ENCODE data around the gene PACS1.

- TF ChIP-seq FOXJ3 (CRISPR knock-in tag; IDR thresholded peaks at IDR 0.05) (no peak), CTCF (IDR thresholded peaks at IDR 0.05) (no peak), CHD2 (IDR thresholded peaks at IDR 0.05; ENCODE audit: low read length, partially characterized antibody) (no peak)
Measured at GRCh38 chr11:66286699-66287098, 216.6 kb downstream of the PACS1 start.

Data from SK-N-SH (cell line).